Effector memory CD4-positive, alpha-beta T cell (primary cell): ENCODE data around the gene WNT9A.
"Not testable (repeated sequence)": the region's sequence is repeated elsewhere in the genome, so short reads cannot be mapped to it uniquely, and the experiment has no call there.

Experiments used
- DNase-seq, 3 donors: peaks; one replicate each; pipeline ENCODE4 v3.0.0-alpha.2; 2020
- H3K27ac ChIP-seq: 2 replicates; pipeline ENCODE4 v1.7.0; 2013; ENCODE audit warnings: mild to moderate bottlenecking, low read length, moderate library complexity; ENCODE audit not compliant: insufficient read depth, poor library complexity, severe bottlenecking
- H3K27me3 ChIP-seq: replicated peaks from 2 replicates; pipeline ENCODE4 v1.7.0; 2013; ENCODE audit warnings: mild to moderate bottlenecking, low read length; ENCODE audit not compliant: insufficient read depth, control insufficient read depth, poor library complexity, severe bottlenecking
- H3K36me3 ChIP-seq: 2 replicates; pipeline ENCODE4 v1.7.0; 2013; ENCODE audit warnings: mild to moderate bottlenecking, low read length, moderate library complexity; ENCODE audit not compliant: control insufficient read depth, insufficient read depth
- H3K4me1 ChIP-seq: 2 replicates; pipeline ENCODE4 v1.7.0; 2013; ENCODE audit warnings: low read length, mild to moderate bottlenecking; ENCODE audit not compliant: control insufficient read depth, insufficient read depth, poor library complexity, severe bottlenecking
- H3K4me3 ChIP-seq: 2 replicates; pipeline ENCODE4 v1.7.0; 2013; ENCODE audit warnings: low read length, low read depth, mild to moderate bottlenecking; ENCODE audit not compliant: insufficient read depth, poor library complexity, severe bottlenecking
- H3K9me3 ChIP-seq: 2 replicates; pipeline ENCODE4 v1.7.0; 2013; ENCODE audit warnings: mild to moderate bottlenecking, low read length, moderate library complexity; ENCODE audit not compliant: control insufficient read depth

Gene WNT9A

DNA sequence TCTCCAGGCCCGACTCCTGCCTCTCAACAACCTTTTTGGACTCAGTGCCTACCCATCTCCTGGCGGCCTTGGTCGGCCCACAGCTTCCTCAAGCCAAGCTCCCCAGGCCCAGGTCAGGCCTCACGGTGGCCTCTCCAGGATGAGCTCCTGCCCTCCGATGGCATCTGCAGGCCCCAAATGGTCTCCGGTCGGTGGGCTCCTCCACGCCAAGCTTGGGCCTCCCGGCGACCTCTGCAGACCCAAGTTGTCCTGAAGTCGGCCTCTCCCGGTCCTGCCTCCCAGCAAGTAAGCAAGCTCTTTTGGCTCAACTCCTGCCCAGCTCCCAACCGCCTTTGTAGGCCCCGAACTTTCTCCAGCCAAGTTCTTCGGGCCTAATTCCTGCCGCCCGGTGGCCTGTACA is 23.5 kb upstream of the WNT9A start:
- H3K4me1 ChIP-seq, H3K4me3 ChIP-seq, H3K36me3 ChIP-seq, H3K27ac ChIP-seq, H3K27me3 ChIP-seq, H3K9me3 ChIP-seq, DNase-seq: not testable (repeated sequence)

DNA sequence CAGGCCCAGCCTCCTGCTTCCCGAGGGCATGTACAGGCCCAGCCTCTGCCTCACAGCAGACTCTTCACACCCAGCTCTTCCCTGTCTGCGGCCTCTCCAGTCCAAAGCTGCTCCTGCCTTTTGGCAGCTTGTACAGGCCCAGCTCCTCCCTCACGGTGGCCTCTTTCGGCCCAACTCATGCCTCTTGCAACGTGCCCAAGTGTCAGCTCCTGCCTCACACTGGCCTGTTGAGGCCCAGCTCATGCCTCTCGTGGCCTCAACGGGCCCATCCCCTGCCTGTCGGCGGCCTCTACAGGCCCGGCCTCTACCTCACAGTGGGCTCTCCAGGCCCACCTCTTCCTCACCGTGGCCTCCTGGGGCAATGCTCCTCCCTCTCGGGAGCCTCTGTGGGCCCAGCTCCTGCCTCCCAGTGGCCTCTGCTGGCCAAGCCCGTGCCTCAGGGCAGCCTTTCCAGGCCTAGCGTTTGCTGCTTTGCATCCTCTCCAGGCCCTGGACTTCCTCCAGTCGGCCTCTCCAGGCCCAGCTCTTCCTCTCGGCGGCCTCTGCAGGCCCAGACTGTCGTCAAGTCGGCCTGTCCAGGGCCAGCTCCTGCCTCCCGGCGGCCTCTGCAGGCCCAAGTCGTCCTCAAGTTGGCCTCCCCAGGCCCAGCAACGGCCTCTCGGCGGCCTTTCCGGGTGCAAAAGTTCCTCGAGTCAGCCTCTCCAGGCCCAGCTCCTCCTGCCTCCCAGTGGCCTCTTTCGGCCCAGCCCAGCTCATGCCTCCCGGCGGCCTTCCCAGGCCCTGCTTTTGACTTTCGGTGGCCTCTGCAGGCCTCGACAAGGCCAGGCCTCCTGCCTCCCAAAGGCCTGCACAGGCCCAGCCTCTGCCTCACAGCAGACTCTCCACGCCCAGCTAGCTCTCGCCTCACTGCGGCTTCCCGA is 22.6 kb upstream of the WNT9A start:
- H3K27ac ChIP-seq, H3K27me3 ChIP-seq, H3K4me1 ChIP-seq, H3K36me3 ChIP-seq, H3K9me3 ChIP-seq, DNase-seq, H3K4me3 ChIP-seq: not testable (repeated sequence)

DNA sequence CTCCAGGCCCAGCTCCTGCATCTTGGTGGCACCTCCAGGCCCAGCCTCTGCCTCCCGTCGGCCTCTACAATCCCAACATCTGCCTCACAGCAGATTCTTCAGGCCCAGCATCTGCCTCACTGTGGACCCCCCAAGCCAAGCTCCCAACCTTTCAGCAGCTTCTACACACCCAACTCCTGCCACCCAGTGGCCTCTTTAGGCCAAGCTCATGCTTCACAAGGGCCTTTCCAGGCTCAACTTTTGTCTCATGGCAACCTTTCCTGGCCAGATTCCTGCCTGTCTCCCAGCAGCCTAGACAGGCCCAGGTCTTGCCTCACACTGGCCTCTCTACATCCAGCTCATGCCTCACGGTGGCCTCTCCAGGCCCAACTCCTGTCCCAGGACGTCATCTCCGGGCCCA is 20.1 kb upstream of the WNT9A start:
- not testable (repeated sequence) for H3K9me3 ChIP-seq, H3K4me3 ChIP-seq, H3K27ac ChIP-seq, H3K36me3 ChIP-seq, DNase-seq, H3K27me3 ChIP-seq, H3K4me1 ChIP-seq

DNA sequence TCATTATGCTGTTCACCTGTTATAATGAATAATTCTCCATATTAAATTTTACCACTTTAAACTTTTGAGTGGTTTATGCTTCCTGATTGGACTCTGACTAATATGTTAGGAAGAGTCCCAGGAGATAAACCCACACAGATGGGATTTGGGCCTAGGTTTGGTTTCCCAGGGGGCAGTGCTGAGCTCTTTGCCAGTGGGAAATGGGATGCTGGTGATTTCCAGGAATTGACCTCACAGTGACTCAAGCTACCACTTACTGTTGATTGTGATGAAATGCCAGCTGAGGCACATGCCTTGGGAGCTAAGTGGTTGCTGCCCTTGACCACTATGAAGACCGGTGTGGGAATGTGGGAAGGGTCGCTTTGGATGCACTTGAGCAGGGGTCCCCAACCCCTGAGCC is 19.0 kb upstream of the WNT9A start:
- H3K4me1 ChIP-seq, result not testable (repeated sequence)

DNA sequence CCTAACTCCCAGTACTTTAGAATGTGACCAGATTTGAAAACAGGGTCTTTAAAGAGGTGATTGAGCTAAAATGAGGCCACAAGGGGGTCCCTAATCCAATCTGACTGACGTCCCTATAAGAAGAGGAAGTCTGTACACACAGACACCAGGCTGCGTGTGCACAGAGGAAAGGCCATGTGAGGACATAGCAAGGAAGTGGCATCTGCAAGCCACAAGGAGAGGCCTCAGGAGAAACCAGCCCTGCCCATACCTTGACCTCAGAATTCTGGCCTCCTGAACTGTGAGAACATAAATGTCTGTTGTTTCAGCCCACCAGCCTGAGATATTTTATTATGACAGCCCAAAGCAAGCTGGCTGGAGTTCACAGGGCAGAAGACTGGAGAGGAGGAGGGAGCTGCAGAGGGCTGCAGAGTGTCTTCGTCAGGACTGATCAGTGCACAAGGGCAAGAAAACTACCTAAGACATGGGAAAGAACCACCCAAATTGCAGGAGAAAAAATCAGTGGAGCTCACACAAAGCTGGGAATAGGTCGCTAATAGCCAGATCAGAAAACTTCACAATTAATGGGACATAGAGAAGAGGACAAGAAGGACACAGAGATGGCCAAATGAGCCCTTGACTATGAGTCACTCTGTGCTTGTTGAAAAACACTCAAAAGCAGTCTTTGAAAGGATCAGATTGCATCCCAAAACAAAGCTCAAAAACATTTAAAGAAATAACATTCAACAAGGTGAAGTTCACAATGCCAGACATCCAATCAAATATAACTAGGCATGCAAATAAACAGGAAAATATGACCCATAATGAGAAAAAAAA is 14.1 kb upstream of the WNT9A start:
- Histone ChIP-seq H3K9me3 (no peaks in the 10 kb centered on the region), H3K4me3 (no peak overlapping the region), H3K4me1 (no peaks in the 10 kb centered on the region), H3K27me3 (no peaks in the 10 kb centered on the region), H3K36me3 (no peaks in the 10 kb centered on the region), H3K27ac (no peak overlapping the region)
- DNase-seq, result no peak

More for the DNA sequence above, 19.0 kb upstream of the WNT9A start:
- not testable (repeated sequence) for DNase-seq, H3K4me3 ChIP-seq, H3K36me3 ChIP-seq, H3K9me3 ChIP-seq, H3K27ac ChIP-seq, H3K27me3 ChIP-seq

DNA sequence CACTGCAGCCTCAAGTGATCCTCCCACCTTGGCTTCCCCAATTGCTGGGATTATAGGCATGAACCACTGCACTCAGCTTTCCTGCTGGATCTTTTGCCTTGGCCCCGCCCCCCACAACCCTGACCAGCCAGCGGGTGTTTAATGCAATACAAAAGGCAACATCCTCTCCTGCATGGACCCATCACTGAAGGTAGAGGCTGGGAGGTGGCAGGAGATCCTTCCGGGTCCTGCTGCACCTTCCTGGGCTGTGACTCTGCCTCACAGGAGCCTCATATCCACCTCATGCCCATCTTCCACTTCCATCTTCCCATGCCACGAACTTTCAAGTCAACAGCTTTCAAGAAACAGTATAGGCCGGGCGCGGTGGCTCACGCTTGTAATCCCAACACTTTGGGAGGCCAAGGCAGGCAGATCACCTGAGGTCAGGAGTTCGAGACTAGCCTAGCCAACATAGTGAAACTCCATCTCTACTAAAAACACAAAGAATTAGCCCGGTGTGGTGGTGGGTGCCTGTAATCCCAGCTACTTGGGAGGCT is 11.7 kb upstream of the WNT9A start:
- Histone ChIP-seq H3K27me3 (no peaks in the 10 kb centered on the region), H3K27ac (no peak overlapping the region), H3K4me1 (no peaks in the 10 kb centered on the region), H3K9me3 (no peaks in the 10 kb centered on the region), H3K36me3 (no peaks in the 10 kb centered on the region), H3K4me3 (no peak overlapping the region)
- DNase-seq, result no peak

DNA sequence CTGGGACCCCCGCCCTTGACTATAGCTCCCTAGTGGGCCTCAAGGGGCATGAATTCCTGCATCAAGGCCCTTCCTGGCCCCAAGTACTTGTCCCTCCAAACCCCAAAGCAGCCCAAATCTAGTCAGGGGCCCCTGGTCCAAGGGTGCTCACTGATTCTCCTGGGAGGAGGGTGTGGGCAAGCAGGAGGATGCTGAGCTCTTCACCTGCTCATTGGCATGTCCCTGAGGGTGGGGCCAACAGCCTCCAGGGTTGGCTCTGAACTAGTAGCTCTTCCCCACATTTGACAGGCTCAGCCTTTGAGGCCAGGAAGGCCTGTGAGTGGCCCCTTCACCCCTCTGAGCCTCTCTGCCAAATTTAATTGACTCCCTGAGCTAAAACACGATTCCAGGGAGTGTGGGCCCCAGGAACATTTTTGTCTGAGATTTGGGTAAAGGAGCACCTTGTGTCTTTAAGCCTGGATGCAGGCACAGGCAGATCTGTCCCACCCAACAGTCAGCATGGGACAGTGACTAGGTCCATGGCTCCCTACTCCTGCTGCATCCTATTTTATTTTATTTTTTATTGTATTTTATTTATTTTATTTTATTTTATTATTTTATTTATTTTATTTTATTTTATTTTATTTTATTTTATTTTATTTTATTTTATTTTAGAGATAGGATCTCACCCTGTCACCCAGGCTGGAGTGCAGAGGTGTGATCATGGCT is 11.0 kb upstream of the WNT9A start:
- Histone ChIP-seq H3K9me3 (no peaks in the 10 kb centered on the region), H3K36me3 (no peaks in the 10 kb centered on the region), H3K4me1 (no peaks in the 10 kb centered on the region), H3K27me3 (no peaks in the 10 kb centered on the region), H3K27ac (no peak overlapping the region), H3K4me3 (no peak overlapping the region)
- no peak for DNase-seq

DNA sequence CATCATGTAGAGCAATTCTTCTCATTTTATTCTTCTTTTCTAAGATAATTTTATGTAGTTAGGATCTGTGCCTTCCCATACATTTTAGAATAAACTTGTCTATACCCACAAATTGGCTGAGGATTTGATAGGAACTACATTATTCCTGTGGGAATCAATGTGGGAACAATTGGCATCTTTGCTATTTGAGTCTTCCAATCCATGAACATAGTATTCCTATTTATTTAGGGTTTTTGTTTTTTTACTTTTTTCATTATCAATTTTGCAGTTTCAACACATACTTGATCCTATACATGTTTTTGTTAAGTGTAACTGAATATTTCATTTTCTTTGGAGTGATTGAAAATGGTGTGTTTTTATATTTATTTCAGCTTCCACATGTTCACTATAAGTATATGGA is 8.1 kb upstream of the WNT9A start:
- no peak overlapping the region for H3K27ac ChIP-seq
- no peaks in the 10 kb centered on the region for H3K27me3 ChIP-seq
- no peaks in the 10 kb centered on the region for H3K4me1 ChIP-seq
- no peak for DNase-seq
- H3K36me3 ChIP-seq, result no peaks in the 10 kb centered on the region
- H3K4me3 ChIP-seq, result no peak overlapping the region
- H3K9me3 ChIP-seq, result no peaks in the 10 kb centered on the region

DNA sequence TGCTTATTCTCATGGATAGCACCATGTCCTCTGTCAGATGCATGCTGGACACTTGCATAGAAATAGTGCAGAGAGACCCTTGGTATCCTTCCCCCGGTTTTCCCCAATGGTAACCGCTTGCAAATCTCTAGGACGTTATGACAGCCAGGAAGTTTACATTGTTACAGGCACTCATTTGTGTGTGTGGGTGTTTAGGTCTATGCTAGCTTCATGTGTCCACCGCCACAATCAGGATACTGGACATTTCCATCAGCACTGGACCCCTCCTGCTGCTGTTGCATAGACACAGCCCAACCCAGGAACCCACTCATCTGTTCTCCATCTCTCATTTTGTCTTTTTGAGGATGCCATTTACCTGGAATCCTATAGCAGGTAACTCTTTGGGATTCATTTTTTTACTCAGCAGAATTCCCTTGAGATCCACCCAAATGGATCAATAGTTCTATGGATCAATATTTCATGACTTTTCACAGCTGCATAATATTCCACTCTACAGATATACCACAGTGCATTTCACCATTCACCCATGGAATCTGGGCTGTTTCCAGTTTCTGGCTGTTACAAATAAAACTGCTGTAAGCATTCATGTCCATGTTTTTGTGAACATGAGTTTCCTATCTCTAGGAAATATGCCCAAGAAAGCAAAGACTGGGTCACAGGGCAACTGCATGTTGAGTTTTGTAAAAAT is 6.6 kb upstream of the WNT9A start:
- Histone ChIP-seq H3K36me3 (no peaks in the 10 kb centered on the region), H3K27ac (no peak overlapping the region), H3K9me3 (no peaks in the 10 kb centered on the region), H3K27me3 (no peaks in the 10 kb centered on the region), H3K4me1 (no peaks in the 10 kb centered on the region), H3K4me3 (no peak overlapping the region)
- DNase-seq, result no peak
